ENCODE measurements around the gene BLID.

The BLID gene

DNA sequence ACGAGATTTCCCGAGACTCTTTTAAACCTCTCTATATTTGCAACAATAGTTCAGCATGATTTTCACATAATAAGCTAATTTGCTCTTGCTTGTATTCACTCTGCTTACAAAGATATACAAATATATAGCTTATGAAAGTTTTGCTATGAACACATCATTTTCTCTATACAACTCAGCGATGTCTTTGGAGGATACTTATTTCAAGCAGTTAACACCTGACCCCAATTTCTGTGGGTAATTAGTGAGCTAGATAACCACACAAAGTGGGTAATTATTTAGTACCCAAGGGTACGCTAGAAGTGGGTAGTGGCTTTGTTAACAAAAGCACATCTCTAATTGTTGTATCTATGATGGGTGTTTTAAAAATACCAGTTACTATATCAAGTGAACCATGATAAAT is 12.3 kb downstream of the BLID start:
- DNase-seq: no peak

DNA sequence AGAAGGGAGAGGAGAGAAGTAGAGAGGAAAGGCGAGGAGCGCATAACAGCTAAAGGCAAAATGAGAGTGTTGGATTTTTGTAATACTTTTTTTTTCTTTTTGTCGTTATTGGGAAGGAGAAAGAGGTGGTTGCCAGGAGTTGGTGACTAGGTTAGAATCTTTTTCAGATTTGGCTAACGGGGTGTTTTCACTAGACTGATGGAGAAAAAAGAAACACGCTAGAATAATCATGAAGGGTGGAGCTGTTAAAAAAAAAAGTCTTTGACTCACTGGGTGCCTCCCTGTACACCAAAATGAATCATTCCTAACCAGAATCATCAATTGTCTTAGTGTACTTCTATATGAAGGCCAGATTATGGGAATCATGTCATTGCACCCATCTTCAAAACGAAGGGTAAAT is 12.7 kb downstream of the BLID start:
- no peak for DNase-seq

DNA sequence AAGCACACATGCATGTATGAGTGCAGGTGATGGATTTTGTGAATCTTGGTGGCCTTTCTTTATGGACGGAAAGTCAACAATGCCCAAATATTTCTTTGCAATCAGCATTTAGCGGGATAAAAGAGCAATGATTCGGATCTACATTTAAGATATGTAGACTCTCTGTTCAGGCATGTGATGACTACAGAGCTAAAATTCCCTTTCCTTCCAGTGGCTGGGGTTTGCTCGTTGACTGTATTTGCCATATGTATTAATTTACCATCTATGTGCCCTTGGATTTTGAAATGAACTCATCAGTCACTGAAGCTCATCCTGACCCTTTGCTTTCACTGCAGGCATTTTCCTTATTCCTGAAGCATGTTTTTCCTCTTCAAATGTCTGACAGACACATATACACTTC is 13.6 kb downstream of the BLID start:
- no peak for DNase-seq

DNA sequence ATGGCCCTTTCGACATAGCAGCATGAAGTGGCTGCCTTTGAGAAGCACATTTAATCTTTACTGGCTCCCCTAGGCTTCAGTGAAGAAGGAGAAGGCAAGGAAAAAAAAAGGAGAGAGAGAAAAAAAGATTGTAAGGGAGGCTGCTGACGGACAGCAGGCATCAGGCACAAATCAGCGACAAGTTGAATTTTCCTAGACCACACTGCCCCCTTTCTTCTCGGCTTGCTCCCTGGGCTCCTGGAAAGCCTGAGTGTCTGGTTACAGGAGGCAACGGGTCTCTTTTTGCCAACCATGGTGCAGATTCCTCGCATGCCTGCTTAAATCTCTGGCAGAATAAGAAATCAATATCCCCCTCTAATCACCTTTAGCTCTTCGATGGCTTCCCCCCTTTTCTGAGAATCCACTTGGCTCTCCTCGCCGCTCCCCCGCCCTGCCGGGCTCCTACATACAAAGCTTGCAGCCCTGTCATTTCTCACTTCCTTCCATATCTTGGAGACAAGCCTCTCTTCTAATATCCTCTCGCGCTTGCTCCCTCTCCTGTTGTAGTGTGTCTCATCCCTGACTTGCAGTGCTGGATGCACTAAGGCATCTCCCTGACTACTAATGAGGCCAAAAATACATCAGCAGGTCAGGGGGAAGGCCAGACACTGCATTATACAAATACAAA is 14.3 kb downstream of the BLID start:
- DNase-seq: no peak

DNA sequence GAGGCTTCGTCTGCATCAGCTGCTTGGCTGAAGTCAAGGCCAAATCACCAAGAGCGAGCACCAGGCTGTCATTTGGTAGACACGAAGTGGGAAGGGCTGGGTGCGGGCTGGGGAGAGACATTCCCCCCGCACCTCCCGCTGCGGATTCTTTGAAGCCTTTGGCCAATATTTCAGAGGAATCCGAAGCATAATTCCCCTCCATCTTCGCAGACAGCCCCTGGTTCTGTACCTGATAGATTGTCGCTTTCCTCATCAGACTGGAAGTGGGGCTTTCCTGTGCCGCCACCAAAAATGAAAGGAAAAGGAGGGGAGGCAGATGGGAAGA is 15.3 kb downstream of the BLID start:
- DNase-seq: no peak

DNA sequence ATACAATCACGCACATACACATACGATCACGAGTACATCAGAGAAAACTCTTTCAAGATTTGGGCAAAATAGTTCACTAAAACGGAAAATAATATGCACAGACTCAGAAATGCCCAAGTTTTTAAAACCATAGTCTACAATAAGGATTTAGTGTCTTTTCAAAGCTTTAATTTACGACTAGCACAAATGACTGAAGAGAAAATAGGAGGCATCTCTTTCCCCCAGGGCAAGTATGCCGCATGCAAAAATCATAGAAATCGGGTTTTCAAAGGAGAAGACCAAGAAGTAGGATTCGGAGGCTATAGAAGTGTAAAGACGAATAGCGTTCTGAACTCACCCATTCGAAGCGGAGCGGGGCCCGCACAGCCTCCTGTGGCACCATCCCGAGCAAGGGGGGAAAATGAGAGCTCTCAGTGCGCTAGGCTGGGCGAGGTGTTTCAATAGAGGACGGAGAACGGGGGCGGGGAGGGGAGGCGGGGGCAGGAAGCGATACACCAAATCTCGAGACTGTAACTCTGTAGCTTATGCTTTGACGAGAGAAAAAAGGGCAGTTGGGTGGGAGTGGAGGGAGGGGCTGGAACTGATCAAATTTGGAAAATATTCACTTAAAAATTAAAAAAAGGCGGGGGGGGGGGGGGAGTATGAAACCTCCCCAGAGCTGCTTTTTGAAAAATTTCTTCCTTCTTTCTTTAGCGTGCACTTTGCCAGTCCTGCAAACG is 15.8 kb downstream of the BLID start:
- DNase-seq: no peak

DNA sequence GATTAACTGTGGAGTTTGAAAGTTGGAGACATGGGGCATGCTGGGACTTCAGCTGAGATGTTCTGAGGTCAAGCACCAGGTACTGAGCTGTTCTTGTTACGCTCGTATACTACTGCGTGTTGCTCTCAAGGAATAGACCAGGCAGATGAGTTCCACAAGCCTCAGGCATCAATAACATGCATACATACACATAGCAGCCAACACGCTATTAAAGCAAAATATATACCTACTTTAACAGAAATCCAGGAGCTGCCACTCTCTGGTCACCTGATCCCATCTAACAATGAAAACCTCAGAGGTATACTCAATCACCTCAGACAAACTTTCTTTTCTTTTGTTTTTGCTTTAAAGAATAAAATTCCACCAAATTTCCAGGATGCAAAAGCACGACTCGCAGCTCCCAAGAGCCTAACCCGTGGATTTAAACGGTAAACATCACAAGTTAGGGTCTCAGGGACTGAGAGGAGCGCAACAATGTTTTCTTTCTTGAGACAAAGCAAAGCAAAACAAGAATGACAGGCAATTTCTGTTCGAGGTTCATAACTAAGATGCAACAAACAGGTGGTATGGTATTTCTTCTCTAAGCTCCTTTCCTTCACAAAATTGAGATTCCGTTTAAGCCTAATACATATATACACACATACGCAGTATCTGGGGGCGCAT is 16.5 kb downstream of the BLID start:
- no peak for DNase-seq

DNA sequence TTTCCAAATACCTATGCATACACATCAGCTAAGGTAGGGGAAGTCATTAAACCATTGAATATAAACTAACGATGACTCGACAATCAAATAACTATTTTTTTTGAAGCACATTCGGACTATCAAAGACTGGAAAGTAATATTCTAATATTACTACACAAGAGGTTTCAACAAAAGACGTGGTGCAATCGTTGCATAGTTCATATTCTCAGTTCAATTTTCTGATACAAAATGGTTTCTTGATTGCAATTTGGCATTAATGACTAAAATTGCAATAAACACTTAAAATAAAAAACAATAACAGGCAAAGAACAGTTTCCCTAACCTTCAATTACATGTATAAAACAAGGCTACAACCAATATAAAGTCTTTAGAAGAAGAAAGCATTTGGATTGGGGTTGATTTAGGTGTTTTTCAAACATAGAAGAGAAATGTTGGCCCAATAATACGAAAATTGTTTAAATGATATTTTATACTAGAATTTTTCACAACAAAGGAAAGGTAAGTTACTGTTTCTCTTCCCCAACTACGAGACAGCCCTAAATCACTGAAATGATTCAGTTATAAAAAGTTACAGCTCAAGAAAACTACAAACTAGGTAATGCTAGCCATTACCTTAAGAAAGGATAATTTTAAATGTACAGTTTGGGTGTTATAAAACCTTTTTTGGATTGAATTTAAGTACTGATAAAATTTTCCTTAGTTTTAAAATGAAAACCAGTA is 17.6 kb downstream of the BLID start:
- no peak for DNase-seq

DNA sequence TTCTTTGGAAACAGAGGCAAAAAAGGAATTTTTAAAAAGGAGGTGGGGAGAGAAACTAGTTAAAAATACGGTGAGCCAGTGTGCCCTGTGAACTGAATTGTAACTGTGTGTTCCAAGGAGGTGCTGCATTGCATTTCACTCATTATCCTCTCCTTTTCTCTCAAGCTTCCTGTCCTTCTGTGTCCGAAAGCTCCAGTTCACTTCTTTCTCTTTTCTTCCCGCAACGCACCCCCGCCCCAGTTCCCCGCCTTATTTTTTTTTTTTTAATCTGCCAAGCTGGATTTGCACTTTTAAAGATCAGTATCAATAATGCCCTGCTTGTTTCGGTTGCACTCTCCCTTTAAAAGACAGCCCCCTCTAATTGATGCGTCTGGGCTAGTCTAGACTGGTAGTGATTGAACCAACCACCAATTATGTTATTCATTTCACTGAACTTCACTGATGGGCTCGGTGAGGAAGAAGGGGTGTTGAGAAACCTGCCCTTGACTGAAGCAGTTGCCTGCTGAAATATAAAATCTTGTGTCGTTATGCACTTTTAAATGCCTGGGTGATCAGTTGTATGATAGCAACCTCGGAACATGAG is 18.5 kb downstream of the BLID start:
- no peak for DNase-seq

DNA sequence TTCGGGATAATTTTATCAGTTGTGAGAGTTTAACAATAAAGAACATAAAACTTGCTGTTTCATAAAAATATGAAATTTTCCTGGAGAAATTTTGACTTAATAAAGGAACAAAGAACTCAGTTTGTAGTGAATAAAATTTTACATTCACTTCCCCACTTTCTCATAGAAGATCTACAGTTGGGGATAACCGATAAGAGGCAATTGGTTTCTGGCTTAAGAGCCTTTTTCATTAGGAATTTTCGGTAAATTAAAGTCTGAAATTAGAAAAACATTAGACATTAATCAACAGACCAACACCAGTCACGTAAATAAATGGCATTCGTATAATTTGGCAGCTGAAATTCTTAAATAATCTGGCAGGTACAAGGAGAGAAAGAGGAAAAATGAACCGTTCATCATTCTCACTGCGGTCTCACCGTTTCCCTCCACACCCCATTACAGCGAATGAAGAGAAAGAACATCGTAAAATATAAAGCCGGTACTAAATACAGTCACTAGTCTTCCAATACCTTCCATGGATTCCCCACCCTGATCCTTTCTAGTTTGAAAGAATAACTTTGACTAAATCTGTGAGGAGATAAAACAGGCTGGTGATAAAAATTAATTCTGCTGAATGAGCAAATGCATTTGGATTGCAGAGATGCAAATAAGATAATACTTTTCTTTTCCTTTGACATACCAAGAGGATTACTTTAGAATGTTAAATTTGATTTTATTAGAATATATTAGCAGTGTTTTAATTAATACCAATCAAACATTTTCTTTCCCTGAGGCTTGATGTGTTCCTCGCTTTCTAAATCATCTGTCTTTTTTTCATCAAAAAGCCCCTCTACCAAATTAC is 19.5 kb downstream of the BLID start:
- no peak for DNase-seq

DNA sequence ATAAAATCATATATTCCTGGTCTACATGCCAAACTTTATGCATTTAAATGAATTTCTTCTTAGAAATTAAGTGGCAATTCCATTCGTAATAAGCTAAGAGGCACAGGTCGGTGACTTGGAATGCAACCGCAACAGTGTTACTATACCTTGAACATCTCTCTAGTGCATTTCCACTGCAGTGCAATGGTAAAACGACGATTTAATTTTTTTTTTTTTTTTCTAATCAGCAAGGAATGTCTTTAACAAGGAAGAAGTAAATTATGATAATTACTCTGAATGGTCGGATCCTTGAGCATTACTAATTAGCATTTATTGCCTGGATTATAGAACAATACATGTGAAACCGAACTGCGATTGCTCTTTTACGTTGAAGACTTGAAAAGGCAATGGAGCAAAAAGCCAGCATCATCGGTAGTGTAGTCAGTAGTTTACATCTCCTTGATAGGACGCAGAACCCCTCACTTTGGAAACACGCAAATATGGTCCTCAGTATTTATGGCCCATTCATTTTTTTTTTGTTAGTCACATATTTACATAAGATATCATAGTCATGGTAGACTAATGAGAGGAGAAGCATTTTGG is 20.2 kb downstream of the BLID start:
- DNase-seq: no peak

DNA sequence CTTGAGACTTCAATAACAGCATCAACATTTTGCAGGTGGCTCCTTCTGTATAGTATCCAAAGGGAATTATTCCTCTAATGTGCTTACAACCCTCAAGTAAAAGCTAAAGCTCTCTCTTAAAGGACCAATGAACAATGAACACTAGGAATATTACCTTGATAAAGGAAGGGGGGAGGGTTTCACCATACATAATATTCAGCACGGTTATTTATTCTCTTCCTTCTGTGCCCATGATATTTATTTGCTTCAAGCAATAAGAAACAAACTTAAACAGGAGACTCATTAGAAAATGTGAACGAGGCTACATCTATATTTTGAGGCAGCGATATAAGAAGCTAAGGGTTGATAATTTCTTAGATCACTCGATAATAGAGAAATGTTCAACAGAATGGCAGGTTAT is 21.2 kb downstream of the BLID start:
- no peak for DNase-seq

DNA sequence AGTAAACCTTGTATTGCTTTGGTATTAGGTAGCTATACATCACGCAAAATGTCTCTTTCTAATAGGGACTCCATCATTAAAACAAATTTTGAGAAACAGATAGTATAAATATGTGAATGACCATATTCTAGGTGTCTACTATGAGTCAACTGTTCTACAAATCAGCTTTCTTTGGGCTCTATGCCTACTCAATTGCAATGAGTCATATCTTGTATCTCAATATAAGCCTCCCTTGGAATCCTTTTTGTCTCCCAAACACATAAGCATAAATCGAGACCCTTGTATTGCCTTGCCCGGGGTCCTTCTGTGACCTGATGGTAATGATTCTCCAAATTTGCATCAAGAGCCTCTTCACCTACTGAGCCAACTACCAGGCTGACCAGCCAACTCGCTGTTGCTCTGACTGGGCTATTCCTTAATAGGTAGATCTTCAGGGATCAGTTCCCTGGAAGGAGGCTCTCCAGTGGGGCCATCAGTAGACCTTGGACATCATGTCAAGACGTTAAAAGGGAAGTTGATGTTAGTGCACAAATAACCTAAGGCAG is 22.2 kb downstream of the BLID start:
- no peak for DNase-seq

DNA sequence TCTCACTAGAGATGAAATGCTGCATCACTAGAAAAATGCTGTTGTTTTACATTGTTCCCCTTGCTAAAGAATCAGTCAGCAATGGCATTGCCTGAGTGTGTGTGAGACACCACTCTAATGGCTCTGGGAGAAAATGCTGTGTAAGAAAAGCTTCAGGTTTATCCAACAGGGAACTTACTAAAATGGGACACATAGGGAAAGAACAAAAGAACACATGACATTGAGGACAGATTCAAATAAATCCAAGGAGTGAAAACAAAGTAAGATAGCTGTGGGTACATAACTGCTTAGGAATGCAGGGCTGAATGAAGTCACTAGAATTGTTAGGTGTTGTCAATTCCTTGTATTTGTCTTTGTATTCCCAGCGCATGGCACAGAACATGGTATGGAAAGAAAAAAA is 24.2 kb downstream of the BLID start:
- no peak for DNase-seq

DNA sequence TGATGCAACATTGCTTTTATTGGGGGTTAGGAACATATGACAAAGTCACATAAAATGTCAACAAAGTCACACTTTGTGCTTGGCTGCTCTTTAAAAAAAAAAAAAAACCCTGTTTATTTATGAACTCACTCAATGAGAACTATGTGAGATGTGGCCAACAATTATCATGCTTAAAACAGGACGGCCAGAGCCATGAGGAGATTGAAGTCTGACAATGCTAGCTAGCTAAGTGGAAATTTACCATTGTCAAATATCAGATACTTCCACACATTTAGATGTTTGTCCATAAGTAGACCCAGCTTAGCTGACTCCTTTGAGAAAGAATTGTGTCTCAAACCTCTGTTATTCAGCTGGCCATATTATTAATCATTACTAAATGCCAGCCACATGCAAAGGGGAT is 26.9 kb downstream of the BLID start:
- DNase-seq: no peak

DNA sequence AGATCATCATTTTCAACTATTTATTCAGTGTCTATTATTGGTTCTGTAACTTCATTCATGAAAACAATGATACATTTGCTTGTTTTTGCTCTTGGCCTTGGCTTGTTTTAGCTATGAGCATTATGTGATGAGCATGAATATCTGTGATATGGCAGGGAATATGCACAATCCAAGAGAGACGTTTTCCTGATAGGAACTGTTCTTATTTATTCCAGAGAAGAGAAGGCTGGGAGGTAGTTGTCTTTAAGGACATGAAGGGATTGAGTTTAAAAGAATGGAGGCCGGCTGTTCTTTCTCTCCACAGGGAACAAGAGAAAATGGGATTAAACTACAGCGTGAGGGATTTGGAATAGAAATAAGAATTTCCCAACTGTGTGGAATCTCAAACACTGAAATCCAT is 30.3 kb downstream of the BLID start:
- no peak for DNase-seq

DNA sequence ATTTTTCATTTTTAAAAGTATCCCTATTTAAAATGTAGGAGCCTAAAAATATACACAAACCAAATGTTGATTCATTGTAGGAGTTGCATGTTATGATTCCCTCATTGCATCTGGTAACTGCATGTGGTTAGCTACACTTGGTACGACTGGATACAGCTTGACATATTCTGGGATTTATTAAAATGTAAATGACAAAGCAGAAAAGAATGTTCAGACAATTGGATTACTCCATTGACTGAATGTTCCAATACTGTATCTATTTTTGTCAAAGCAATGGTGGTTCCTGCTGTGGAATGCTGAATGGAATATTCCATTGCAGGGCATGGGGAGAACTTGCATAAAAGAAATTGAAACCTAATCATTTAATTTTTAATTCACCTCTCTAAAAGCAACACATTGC is 30.8 kb downstream of the BLID start:
- no peak for DNase-seq

DNA sequence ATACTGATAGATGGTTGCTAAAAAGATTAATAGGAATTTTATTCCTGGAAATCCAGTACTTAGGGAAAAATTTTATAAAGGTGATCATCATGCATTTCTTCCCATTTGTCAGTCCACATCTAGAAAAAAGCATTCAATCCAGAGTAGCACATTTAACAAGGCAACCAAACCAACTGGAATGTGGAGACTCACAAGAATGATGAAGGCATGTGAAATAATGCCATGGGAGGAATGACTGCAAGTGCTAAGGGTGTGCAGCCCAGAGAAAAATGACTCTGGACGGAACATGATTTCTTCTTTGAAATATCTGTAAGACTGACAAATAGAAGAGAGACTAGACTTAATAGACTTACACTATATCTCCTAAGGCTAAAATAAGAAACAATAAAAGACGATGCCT is 33.8 kb downstream of the BLID start:
- no peak for DNase-seq

DNA sequence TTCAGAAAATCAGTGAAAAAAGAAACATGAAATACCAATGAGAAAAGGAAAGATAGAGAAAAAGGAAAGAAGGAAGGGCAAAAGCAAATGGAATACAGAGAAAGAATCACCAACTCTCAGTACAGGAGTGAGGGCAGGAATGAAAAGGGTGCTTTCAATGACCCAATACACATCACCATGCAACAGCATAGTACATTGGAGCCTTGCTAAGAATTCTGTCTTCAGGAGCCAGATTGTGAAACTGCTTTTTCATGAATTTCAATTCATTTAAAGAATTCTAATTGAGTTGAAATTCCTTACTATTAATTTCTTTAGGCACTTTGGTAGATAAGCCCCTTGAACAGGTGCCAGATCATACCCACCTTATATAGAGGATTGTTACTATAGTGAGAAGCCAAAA is 34.9 kb downstream of the BLID start:
- no peak for DNase-seq

DNA sequence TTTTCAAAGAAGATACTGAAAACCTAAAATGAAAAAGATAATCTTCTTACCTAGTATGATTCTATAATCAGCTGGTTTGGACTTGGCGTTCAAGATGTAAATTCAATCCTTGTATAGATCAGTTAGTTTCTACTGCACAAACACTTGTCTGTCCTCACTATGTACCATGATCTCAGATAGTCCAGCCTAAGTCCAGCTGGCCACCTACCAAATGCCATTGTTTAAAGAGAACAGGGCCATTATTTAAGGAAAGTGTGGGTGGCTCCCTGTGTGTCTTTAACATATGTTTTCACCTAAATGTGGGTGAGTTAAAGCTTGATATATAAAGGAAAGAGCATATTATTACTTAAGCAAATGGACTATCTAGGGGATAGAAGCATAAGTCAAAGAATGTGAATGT is 38.6 kb downstream of the BLID start:
- DNase-seq: no peak

DNA sequence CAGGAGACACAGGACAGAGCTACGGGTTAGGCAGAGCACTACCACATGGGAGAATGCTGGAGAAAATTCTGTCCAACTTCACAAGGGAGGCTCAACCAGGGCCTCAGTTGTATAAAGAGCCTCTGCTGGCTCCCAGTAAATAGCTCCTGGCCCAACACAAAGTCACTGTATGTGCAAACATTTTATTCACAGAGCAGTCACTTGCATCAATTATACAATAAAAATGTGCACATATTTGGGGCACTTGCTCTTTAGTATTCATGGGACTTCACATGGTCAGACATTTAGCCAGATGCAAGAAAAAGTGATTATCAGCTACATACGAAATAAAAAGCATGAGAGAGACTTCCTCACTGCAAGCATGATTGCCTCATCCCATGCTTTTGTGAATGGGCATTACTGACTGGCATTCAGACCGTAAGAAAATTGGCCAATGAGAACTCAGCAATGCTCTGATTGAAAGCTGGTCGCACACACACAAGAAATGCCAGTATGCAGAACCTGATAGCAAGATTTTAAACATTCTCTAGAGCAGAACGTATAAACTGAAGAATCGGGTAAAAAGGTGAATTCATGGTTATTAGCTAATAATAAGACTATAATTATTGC is 39.4 kb downstream of the BLID start:
- DNase-seq: no peak

DNA sequence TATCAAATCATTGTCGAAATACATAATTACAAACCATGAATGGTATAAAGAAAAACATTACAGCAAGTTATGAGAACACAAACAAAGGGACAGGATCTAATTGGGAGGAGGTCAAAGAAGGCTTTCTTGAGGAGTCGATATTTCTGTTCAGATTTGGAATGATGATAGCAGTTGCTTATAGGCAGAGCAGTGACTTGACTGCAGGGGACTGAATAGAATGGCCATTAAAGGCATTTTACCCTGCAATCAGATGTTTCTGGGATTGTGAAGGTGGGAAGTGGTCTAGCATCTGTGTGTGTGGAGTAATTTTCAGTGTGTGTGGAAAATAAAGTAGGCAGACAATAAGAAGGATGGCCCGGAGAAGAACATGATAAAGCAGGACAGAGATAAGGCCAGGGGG is 41.0 kb downstream of the BLID start:
- no peak for DNase-seq

All from activated CD4-positive, alpha-beta T cell treated with anti-CD3 and anti-CD28 coated beads, Interleukin-2, amount 50 U/mL, for 16 hours (primary cell).